ENCODE results near the gene ABI3BP. TPM values are rescaled to one million over a fixed set of nuclear protein-coding genes. Genes with fewer than 3 reads are reported as not detected.

Gene ABI3BP
- total RNA-seq, 4 donors from 2014 or later, result 12.3 to 57.8 (median 22.0) TPM

- H3K4me3 ChIP-seq (ENCODE audit: low read depth, poor library complexity, severe bottlenecking), result no peak overlapping the region
- intact Hi-C loops (cut with DNase I; ENCODE audit: low total_unique reads), result no loop called here
- DNase-seq (ENCODE audit: low spot score in 2 of 2), result no peak
- TF ChIP-seq CTCF (IDR thresholded peaks at IDR 0.05) (no peak), POLR2A (IDR thresholded peaks at IDR 0.05) (no peak)
- WGBS, 2 donors, result 93 to 96% methylated on average over 4 of the region's 4 CpGs
These were observed 275.4 kb downstream of the ABI3BP start for GRCh38 chr3:100717637-100718487.

- no peak for DNase-seq (ENCODE audit: low spot score in 2 of 2)
- TF ChIP-seq POLR2A (IDR thresholded peaks at IDR 0.05) (no peak), CTCF (IDR thresholded peaks at IDR 0.05) (no peak)
- H3K4me3 ChIP-seq (ENCODE audit: low read depth, poor library complexity, severe bottlenecking), result no peak overlapping the region
- intact Hi-C loops (cut with DNase I; ENCODE audit: low total_unique reads), result no loop called here
- WGBS, 2 donors, result 91% methylated on average over 2 of the region's 2 CpGs
These were observed 276.2 kb downstream of the ABI3BP start for GRCh38 chr3:100717063-100717462.

- DNase-seq (ENCODE audit: low spot score in 2 of 2), result no peak
- TF ChIP-seq CTCF (IDR thresholded peaks at IDR 0.05) (no peak), POLR2A (IDR thresholded peaks at IDR 0.05) (no peak)
- no peak overlapping the region for H3K4me3 ChIP-seq (ENCODE audit: low read depth, poor library complexity, severe bottlenecking)
- intact Hi-C loops (cut with DNase I; ENCODE audit: low total_unique reads), result no loop called here
These were observed 278.0 kb downstream of the ABI3BP start for GRCh38 chr3:100715176-100715575.

- TF ChIP-seq POLR2A (IDR thresholded peaks at IDR 0.05), result no peak
- TF ChIP-seq CTCF (IDR thresholded peaks at IDR 0.05), result no peak
- 13 to 14% methylated on average over 8 of the region's 8 CpGs for WGBS, 2 donors
- intact Hi-C loops (cut with DNase I; ENCODE audit: low total_unique reads), result no loop called here
- DNase-seq (ENCODE audit: low spot score in 2 of 2), result peak in 1 of 2 donors; percentile 27
- peak overlapping the region; percentile 53 for H3K4me3 ChIP-seq (ENCODE audit: low read depth, poor library complexity, severe bottlenecking)
These were observed 282.8 kb downstream of the ABI3BP start for GRCh38 chr3:100710261-100710968.

DNA sequence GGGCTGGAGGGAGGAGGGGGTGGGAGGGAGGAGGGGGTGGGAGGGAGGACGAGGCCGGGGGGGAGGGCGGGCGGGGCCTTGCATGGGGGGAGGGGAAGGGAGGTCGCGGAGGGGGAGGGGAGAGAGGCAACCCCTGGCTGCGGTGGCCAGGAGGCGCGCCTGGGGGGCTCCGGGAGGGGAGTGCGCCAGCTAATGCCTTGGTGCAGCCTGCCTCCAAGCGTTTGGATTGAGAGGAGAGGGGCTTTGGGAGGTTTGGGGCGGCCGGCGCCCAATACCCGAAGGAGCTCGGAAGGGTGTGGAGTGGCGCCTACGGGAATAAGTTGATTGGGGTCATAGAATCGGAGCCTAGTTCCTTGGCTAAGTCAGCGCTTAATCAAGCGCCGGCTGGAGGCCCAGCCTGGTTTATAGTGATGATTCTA is 283.4 kb downstream of the ABI3BP start:
- TF ChIP-seq CTCF (IDR thresholded peaks at IDR 0.05), result no peak
- WGBS, 2 donors, result 1 to 2% methylated on average over 14 to 17 of the region's 23 CpGs
- intact Hi-C loops (cut with DNase I; ENCODE audit: low total_unique reads), result no loop called here
- H3K4me3 ChIP-seq (ENCODE audit: low read depth, poor library complexity, severe bottlenecking), result peak overlapping the region; percentile 82
- peak; percentile 25 to 88 for DNase-seq (ENCODE audit: low spot score in 2 of 2)
